ENCODE data around the gene TOB2.

Gene TOB2

DNA sequence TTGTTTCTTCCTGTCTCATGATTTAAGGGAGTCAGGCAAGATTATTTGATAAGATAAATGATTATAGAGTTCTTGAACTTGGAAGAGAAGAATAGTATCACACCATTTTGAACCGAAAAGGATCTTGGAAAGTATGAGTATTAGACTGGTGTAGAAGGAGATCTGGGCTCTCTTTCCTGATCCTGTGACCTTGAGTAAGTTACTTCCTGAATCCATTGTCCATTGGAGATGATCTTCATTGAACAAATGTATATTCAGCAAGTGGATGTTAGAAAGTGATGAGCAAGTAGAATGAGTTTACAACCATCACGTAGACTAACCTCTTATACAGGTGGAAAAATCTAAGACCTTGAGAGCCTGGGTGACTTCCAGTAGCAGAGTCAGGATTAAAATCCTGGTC lies 24.3 kb upstream of the TOB2 start:
- DNase-seq (ENCODE audit: low read depth in 1 of 2, low spot score in 1 of 2): no peak
- Histone ChIP-seq H3K4me3 (replicated peaks; ENCODE audit: insufficient read depth, low read length) (no peak overlapping the region), H3K27ac (replicated peaks) (no peak overlapping the region), H3K27me3 (ENCODE audit: insufficient read depth, poor library complexity, severe bottlenecking) (no peaks in the 10 kb centered on the region)
- TF ChIP-seq SPI1 (IDR thresholded peaks at IDR 0.05; ENCODE audit: borderline replicate concordance, low read depth): no peak
- no peak for TF ChIP-seq GABPA (IDR thresholded peaks at IDR 0.05; ENCODE audit: low read depth)
- TF ChIP-seq POLR2AphosphoS5 (IDR thresholded peaks at IDR 0.05; ENCODE audit: low read depth): no peak
- TF ChIP-seq, protein P1, sequence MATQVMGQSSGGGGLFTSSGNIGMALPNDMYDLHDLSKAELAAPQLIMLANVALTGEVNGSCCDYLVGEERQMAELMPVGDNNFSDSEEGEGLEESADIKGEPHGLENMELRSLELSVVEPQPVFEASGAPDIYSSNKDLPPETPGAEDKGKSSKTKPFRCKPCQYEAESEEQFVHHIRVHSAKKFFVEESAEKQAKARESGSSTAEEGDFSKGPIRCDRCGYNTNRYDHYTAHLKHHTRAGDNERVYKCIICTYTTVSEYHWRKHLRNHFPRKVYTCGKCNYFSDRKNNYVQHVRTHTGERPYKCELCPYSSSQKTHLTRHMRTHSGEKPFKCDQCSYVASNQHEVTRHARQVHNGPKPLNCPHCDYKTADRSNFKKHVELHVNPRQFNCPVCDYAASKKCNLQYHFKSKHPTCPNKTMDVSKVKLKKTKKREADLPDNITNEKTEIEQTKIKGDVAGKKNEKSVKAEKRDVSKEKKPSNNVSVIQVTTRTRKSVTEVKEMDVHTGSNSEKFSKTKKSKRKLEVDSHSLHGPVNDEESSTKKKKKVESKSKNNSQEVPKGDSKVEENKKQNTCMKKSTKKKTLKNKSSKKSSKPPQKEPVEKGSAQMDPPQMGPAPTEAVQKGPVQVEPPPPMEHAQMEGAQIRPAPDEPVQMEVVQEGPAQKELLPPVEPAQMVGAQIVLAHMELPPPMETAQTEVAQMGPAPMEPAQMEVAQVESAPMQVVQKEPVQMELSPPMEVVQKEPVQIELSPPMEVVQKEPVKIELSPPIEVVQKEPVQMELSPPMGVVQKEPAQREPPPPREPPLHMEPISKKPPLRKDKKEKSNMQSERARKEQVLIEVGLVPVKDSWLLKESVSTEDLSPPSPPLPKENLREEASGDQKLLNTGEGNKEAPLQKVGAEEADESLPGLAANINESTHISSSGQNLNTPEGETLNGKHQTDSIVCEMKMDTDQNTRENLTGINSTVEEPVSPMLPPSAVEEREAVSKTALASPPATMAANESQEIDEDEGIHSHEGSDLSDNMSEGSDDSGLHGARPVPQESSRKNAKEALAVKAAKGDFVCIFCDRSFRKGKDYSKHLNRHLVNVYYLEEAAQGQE (IDR thresholded peaks at IDR 0.05; ENCODE audit: insufficient replicate concordance, low read depth): no peak
- TF ChIP-seq, protein P2, sequence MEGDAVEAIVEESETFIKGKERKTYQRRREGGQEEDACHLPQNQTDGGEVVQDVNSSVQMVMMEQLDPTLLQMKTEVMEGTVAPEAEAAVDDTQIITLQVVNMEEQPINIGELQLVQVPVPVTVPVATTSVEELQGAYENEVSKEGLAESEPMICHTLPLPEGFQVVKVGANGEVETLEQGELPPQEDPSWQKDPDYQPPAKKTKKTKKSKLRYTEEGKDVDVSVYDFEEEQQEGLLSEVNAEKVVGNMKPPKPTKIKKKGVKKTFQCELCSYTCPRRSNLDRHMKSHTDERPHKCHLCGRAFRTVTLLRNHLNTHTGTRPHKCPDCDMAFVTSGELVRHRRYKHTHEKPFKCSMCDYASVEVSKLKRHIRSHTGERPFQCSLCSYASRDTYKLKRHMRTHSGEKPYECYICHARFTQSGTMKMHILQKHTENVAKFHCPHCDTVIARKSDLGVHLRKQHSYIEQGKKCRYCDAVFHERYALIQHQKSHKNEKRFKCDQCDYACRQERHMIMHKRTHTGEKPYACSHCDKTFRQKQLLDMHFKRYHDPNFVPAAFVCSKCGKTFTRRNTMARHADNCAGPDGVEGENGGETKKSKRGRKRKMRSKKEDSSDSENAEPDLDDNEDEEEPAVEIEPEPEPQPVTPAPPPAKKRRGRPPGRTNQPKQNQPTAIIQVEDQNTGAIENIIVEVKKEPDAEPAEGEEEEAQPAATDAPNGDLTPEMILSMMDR (IDR thresholded peaks at IDR 0.05; ENCODE audit: insufficient read depth, low read length): no peak

DNA sequence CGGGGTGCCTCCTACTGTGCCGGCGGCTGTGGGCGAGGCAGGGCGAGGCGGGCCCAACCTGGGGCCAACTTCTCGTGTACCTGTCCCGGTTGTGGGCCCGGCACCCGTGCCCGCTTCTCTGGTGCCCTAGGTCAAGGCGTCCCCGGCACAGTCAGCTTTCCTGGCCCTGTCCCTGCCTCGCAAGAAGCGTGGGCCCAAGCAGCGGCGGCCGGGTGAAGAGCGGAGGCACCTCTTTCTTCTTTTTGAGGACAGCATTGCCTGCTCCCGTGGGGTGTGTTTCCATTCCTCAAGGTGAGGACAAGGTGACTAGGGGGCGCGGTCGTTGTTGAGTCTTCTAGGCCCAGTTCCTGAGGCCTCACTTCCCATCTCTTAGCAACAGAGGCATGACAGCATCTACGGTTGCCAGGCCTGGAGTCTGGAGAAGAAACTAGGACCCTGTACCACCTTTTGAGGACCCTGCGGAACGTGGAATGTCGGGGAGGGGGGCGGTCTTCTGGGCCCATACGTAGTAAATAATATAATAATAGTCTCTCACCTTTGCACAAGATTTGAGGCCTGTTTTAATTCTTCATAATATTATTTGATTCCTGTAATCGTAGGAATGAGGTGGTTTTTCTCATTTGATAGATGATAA lies 22.7 kb upstream of the TOB2 start:
- DNase-seq (ENCODE audit: low read depth in 1 of 2, low spot score in 1 of 2): peak; percentile 47 to 61
- TF ChIP-seq POLR2AphosphoS5 (IDR thresholded peaks at IDR 0.05; ENCODE audit: low read depth): no peak
- no peak for TF ChIP-seq GABPA (IDR thresholded peaks at IDR 0.05; ENCODE audit: low read depth)
- TF ChIP-seq, protein P2 (IDR thresholded peaks at IDR 0.05; ENCODE audit: insufficient read depth, low read length): no peak
- no peak for TF ChIP-seq SPI1 (IDR thresholded peaks at IDR 0.05; ENCODE audit: borderline replicate concordance, low read depth)
- TF ChIP-seq, protein P1 (IDR thresholded peaks at IDR 0.05; ENCODE audit: insufficient replicate concordance, low read depth): no peak
- H3K27ac ChIP-seq (replicated peaks): peak overlapping the region; percentile 100

DNA sequence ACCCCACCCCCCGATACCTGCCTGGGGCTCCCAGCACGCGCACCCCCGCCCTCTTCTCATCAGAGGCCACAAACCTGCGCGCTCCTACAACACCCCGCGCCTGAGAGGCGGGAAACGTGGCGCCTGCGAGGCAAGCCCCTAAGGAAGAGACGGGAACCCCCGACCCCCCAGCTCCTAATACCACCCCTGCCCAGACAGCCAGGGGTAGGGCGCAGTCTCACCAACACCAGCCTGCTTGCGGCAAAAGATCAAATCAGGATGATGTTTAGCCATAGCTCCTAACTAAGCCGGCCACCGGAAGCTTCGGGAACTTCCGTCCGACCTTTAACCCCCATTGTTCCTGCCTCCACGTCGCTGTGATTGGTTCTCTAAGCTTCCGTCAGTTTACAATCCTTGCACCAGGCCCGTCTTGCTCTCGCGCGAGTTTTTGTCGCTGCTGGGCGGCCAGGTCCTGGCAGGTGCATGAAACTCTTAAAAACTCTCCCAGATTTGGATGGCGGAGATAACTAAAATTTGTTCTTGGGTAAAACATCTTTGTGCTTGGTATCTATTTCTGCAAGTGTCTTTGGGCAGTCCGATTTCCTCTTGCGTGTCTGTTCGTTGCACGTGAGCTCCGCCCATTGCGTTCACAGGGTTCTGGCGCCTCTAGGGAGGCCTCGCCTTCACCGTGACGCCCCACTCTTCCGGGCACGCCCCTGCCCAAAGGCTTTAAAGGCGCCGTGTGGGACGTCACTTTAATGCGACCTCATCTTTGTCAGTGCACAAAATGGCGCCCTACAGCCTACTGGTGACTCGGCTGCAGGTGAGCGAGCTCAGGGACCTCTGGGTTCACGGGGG lies 22.0 kb upstream of the TOB2 start, which contains the start of the genes ACO2 and PHF5A:
Gene ACO2, plus strand, starts transcription at position 737 of the 837 bp plus-strand sequence. Its CDS starts 30 bp downstream, at position 767.
Gene PHF5A, minus strand, starts transcription at position 312 of the 837 bp plus-strand sequence. Its CDS starts 39 bp downstream, at position 273.
- peak; percentile 97 for DNase-seq (ENCODE audit: low read depth in 1 of 2, low spot score in 1 of 2)
- Histone ChIP-seq H3K27me3 (ENCODE audit: insufficient read depth, poor library complexity, severe bottlenecking) (no peaks in the 10 kb centered on the region), H3K27ac (replicated peaks) (peak within 1 kb of the TSS; percentile 100), H3K4me3 (replicated peaks; ENCODE audit: insufficient read depth, low read length) (peak within 1 kb of the TSS; percentile 96)
- TF ChIP-seq, protein P1 (IDR thresholded peaks at IDR 0.05; ENCODE audit: insufficient replicate concordance, low read depth): peak; percentile 64
- peak; percentile 95 for TF ChIP-seq GABPA (IDR thresholded peaks at IDR 0.05; ENCODE audit: low read depth)
- no peak; the same call in 1 of the 2 replicates for TF ChIP-seq SPI1 (IDR thresholded peaks at IDR 0.05; ENCODE audit: borderline replicate concordance, low read depth)
- TF ChIP-seq, protein P2 (IDR thresholded peaks at IDR 0.05; ENCODE audit: insufficient read depth, low read length): no peak
- TF ChIP-seq POLR2AphosphoS5 (IDR thresholded peaks at IDR 0.05; ENCODE audit: low read depth): peak; percentile 71

More for the DNA sequence above, 22.7 kb upstream of the TOB2 start:
- Histone ChIP-seq H3K27me3 (ENCODE audit: insufficient read depth, poor library complexity, severe bottlenecking) (no peaks in the 10 kb centered on the region), H3K4me3 (replicated peaks; ENCODE audit: insufficient read depth, low read length) (peak overlapping the region; percentile 96)
